Neural cell (in vitro differentiated cells): Measurements from ENCODE around the gene TMEM74B. TPM values are rescaled to one million over a fixed set of nuclear protein-coding genes. Genes with fewer than 3 reads are reported as not detected.

Experiments used
- H2AFZ ChIP-seq: fragments of 200-600, 300-800 bp; sonication (generic), shearing (Covaris generic); 2 replicates; pipeline ENCODE4 v1.6.0; 2014; ENCODE audit warnings: low read depth, mild to moderate bottlenecking, antibody characterized with exemption, low read length, moderate library complexity
- H3F3A ChIP-seq: fragments of 200-600 bp; shearing (Covaris generic); 2 replicates; pipeline ENCODE4 v1.6.1; 2016; ENCODE audit warnings: mild to moderate bottlenecking, moderate library complexity, mixed read lengths, antibody characterized with exemption, low read length; ENCODE audit not compliant: insufficient read depth, poor library complexity, severe bottlenecking
- H3K27ac ChIP-seq: fragments of 200-600, 300-800 bp; sonication (generic), shearing (Covaris generic); 2 replicates; pipeline ENCODE4 v1.5.1; 2014; ENCODE audit warnings: mild to moderate bottlenecking, low read length, moderate library complexity
- H3K27me3 ChIP-seq: fragments of 300-800, 200-600 bp; sonication (generic), shearing (Covaris generic); 2 replicates; pipeline ENCODE4 v1.6.0; 2014; ENCODE audit warnings: mild to moderate bottlenecking, low read depth, low read length, moderate library complexity; ENCODE audit not compliant: insufficient read depth
- H3K36me3 ChIP-seq: fragments of 300-800, 200-600 bp; sonication (generic), shearing (Covaris generic); 2 replicates; pipeline ENCODE4 v1.5.1; 2014; ENCODE audit warnings: mild to moderate bottlenecking, antibody characterized with exemption, low read length, moderate library complexity; ENCODE audit not compliant: insufficient read depth
- H3K4me2 ChIP-seq: fragments of 300-800, 200-600 bp; sonication (generic), shearing (Covaris generic); 2 replicates; pipeline ENCODE4 v1.6.0; 2014; ENCODE audit warnings: mild to moderate bottlenecking, low read length
- H3K4me3 ChIP-seq: fragments of 300-800, 200-600 bp; sonication (generic), shearing (Covaris generic); 2 replicates; pipeline ENCODE4 v1.5.1; 2014; ENCODE audit warnings: mild to moderate bottlenecking, low read length, moderate library complexity
- H3K79me2 ChIP-seq: fragments of 200-600 bp; shearing (Covaris generic); replicated peaks from 2 replicates; pipeline ENCODE4 v1.6.0; 2014; ENCODE audit warnings: mild to moderate bottlenecking, low read length, moderate library complexity; ENCODE audit not compliant: insufficient read depth
- H3K9ac ChIP-seq: fragments of 300-800, 200-600 bp; sonication (generic), shearing (Covaris generic); 2 replicates; pipeline ENCODE4 v1.6.1; 2016; ENCODE audit warnings: mild to moderate bottlenecking, low read length, mixed read lengths
- H3K9me2 ChIP-seq: fragments of 200-600 bp; shearing (Covaris generic); 2 replicates; pipeline ENCODE4 v1.6.1; 2016; ENCODE audit warnings: mild to moderate bottlenecking, low read length, mixed read lengths; ENCODE audit not compliant: insufficient read depth
- H3K9me3 ChIP-seq: fragments of 200-600, 300-800 bp; sonication (generic), shearing (Covaris generic); 2 replicates; pipeline ENCODE4 v1.6.1; 2016; ENCODE audit warnings: mild to moderate bottlenecking, mixed run types, low read length, moderate library complexity, mixed read lengths
- H4K20me1 ChIP-seq: fragments of 200-600 bp; shearing (Covaris generic); 2 replicates; pipeline ENCODE4 v1.6.1; 2016; ENCODE audit warnings: mild to moderate bottlenecking, mixed run types; ENCODE audit not compliant: insufficient read depth
- CTCF ChIP-seq: fragments of 450-650 bp; IDR thresholded peaks from 2 replicates; pipeline ENCODE4 v1.5.1; 2014; ENCODE audit warnings: antibody characterized with exemption, mild to moderate bottlenecking, moderate library complexity; ENCODE audit not compliant: poor library complexity, severe bottlenecking
- EP300 ChIP-seq: fragments of 450-650 bp; conservative IDR thresholded peaks from 2 replicates; pipeline ENCODE4 v1.6.1; 2014; ENCODE audit warnings: antibody characterized with exemption, mild to moderate bottlenecking, moderate library complexity; ENCODE audit not compliant: poor library complexity, severe bottlenecking
- EZH2 ChIP-seq: fragments of 200-600, 300-800 bp; shearing (Covaris generic), sonication (generic); IDR thresholded peaks from 2 replicates; pipeline ENCODE4 v1.6.1; 2014; ENCODE audit warnings: antibody characterized with exemption, low read length, borderline replicate concordance, mild to moderate bottlenecking; ENCODE audit not compliant: insufficient read depth, poor library complexity, severe bottlenecking
- MXI1 ChIP-seq: fragments of 450-650 bp; conservative IDR thresholded peaks from 2 replicates; pipeline ENCODE4 v1.6.1; 2014; ENCODE audit warnings: antibody characterized with exemption, mild to moderate bottlenecking; ENCODE audit not compliant: poor library complexity, severe bottlenecking
- POLR2AphosphoS5 ChIP-seq: IDR thresholded peaks from 2 replicates; pipeline ENCODE4 v1.6.1; 2012
- RAD21 ChIP-seq: fragments of 450-650 bp; conservative IDR thresholded peaks from 2 replicates; pipeline ENCODE4 v1.6.1; 2014; ENCODE audit warnings: antibody characterized with exemption, mild to moderate bottlenecking, moderate library complexity
- REST ChIP-seq: IDR thresholded peaks from 2 replicates; pipeline ENCODE4 v1.6.1; 2012; ENCODE audit warnings: borderline replicate concordance
- SMC3 ChIP-seq: fragments of 450-650 bp; conservative IDR thresholded peaks from 2 replicates; pipeline ENCODE4 v1.6.1; 2014; ENCODE audit warnings: antibody characterized with exemption, mild to moderate bottlenecking, moderate library complexity; ENCODE audit not compliant: poor library complexity
- TAF1 ChIP-seq: IDR thresholded peaks from 2 replicates; pipeline ENCODE4 v1.6.1; 2012; ENCODE audit warnings: low read depth
- polyA plus RNA-seq: library from polyadenylated mRNA; depleted of rRNA; stranded (reverse); fragments of >200 nt; gene quantifications from 2 replicates; pipeline ENCODE4 v1.2.3, GENCODE V29; 2014

TMEM74B gene
- polyA plus RNA-seq, 1 donor from 2014 or later, result 155 TPM

- Histone ChIP-seq H3K79me2 (peaks cover 7% of the 10 kb centered on the region), H3K27me3 (no peaks in the 10 kb centered on the region), H3K4me3 (no peak overlapping the region), H4K20me1 (no peaks in the 10 kb centered on the region), H3K9me2 (no peaks in the 10 kb centered on the region), H3K9ac (no peak overlapping the region), H3K27ac (no peak overlapping the region), H3K36me3 (peaks cover 20% of the 10 kb centered on the region), H3K9me3 (no peaks in the 10 kb centered on the region), H2AFZ (no peak overlapping the region), H3F3A (no peaks in the 10 kb centered on the region), H3K4me2 (no peak overlapping the region)
- TF ChIP-seq EZH2 (no peak), REST (no peak), CTCF (no peak), MXI1 (no peak), SMC3 (no peak), POLR2AphosphoS5 (no peak), EP300 (no peak), RAD21 (no peak), TAF1 (no peak)
Measured at GRCh38 chr20:1130847-1131246, 53.9 kb downstream of the TMEM74B start.

Other genes with a start within 250 kb of the TMEM74B start
- gene RSPO4, start 182.7 kb downstream of the TMEM74B start, polyA plus RNA-seq, result 0.19 and 0.26 TPM in 2 replicates
- gene PSMF1, start 66.4 kb downstream of the TMEM74B start, polyA plus RNA-seq, result 82.7 and 236 TPM in 2 replicates
- gene C20orf202, start 18.5 kb upstream of the TMEM74B start, polyA plus RNA-seq, result 0.62 and 0.84 TPM in 2 replicates
- not detected in 2 replicates for gene RAD21L1, start 41.1 kb upstream of the TMEM74B start, polyA plus RNA-seq
- gene SNPH, start 81.3 kb upstream of the TMEM74B start, polyA plus RNA-seq, result 25.6 and 29.4 TPM in 2 replicates
- 3.1 and 5.2 TPM in 2 replicates for gene SDCBP2, start 144.2 kb upstream of the TMEM74B start, polyA plus RNA-seq
- 150 and 156 TPM in 2 replicates for gene FKBP1A, start 208.1 kb upstream of the TMEM74B start, polyA plus RNA-seq